ENCODE data around the gene NCKAP5L.
"Not testable (repeated sequence)": the region's sequence is repeated elsewhere in the genome, so short reads cannot be mapped to it uniquely, and the experiment has no call there.

NCKAP5L gene

GRCh38 chr12:49865109-49865781, 37.0 kb upstream of the NCKAP5L start:
- DNase-seq = no peak

- no peak for DNase-seq
These were observed 36.5 kb upstream of the NCKAP5L start for GRCh38 chr12:49864798-49865090.

- no peak for DNase-seq
These were observed 36.0 kb upstream of the NCKAP5L start for GRCh38 chr12:49863946-49864797.

- not testable (repeated sequence) for DNase-seq
These were observed 32.7 kb upstream of the NCKAP5L start for GRCh38 chr12:49860921-49861320.

- not testable (repeated sequence) for DNase-seq
These were observed 27.7 kb upstream of the NCKAP5L start for GRCh38 chr12:49855890-49856289.

GRCh38 chr12:49854976-49855375, 26.8 kb upstream of the NCKAP5L start:
- DNase-seq = no peak

- no peak for DNase-seq
These were observed 25.5 kb upstream of the NCKAP5L start for GRCh38 chr12:49853671-49854070.

GRCh38 chr12:49847161-49847560, 18.9 kb upstream of the NCKAP5L start:
- no peak for DNase-seq

GRCh38 chr12:49846032-49846431, 17.8 kb upstream of the NCKAP5L start:
- DNase-seq = no peak

- DNase-seq = no peak
These were observed 15.7 kb upstream of the NCKAP5L start for GRCh38 chr12:49843876-49844437.

GRCh38 chr12:49843411-49843810, 15.2 kb upstream of the NCKAP5L start:
- no peak for DNase-seq

GRCh38 chr12:49842519-49843352, 14.5 kb upstream of the NCKAP5L start, which contains the start of gene BCDIN3D:
Gene BCDIN3D (minus strand): TSS chr12:49843106. CDS start chr12:49843087, 19 bp downstream.
- DNase-seq = peak; percentile 87

- no peak for DNase-seq
These were observed 10.9 kb upstream of the NCKAP5L start for GRCh38 chr12:49838973-49839633.

GRCh38 chr12:49832836-49833421, 4.7 kb upstream of the NCKAP5L start:
- peak; percentile 24 for DNase-seq

- no peak for DNase-seq
These were observed 3.5 kb upstream of the NCKAP5L start for GRCh38 chr12:49831717-49832116.

- peak; percentile 45 for DNase-seq
These were observed 663 bp downstream of the NCKAP5L start for GRCh38 chr12:49827401-49828099.

- DNase-seq = no peak
These were observed 1.2 kb downstream of the NCKAP5L start for GRCh38 chr12:49827051-49827400.

GRCh38 chr12:49825971-49826421, 2.2 kb downstream of the NCKAP5L start:
- no peak for DNase-seq

GRCh38 chr12:49825360-49825970, 2.7 kb downstream of the NCKAP5L start:
- DNase-seq = no peak

- no peak for DNase-seq
These were observed 3.3 kb downstream of the NCKAP5L start for GRCh38 chr12:49824895-49825294.

GRCh38 chr12:49824416-49824815, 3.8 kb downstream of the NCKAP5L start:
- no peak for DNase-seq

Data from amniotic stem cell (primary cell).